ENCODE measurements around the gene RAD51B. TPM values are rescaled to one million over a fixed set of nuclear protein-coding genes. Genes with fewer than 3 reads are reported as not detected.
A peak's percentile ranks its signal among the peaks of the same experiment; 100 is the strongest.

RAD51B gene
- total RNA-seq, 1 experiment from 2014 or later: 14.2 TPM

- TF ChIP-seq FOXP4 (CRISPR knock-in tag; IDR thresholded peaks at IDR 0.05): no peak
- TF ChIP-seq ZNF512 (CRISPR knock-in tag; IDR thresholded peaks at IDR 0.05; ENCODE audit: borderline replicate concordance): no peak
- TF ChIP-seq ATF1 (CRISPR knock-in tag; IDR thresholded peaks at IDR 0.05): no peak
- TF ChIP-seq USF1 (CRISPR knock-in tag; IDR thresholded peaks at IDR 0.05): no peak
- TF ChIP-seq NFATC4 (CRISPR knock-in tag; IDR thresholded peaks at IDR 0.05): no peak
- TF ChIP-seq FOXP1 (CRISPR knock-in tag; IDR thresholded peaks at IDR 0.05; ENCODE audit: borderline replicate concordance): no peak
- TF ChIP-seq ZNF219 (CRISPR knock-in tag; IDR thresholded peaks at IDR 0.05; ENCODE audit: borderline replicate concordance): no peak
- TF ChIP-seq PREB (CRISPR knock-in tag; IDR thresholded peaks at IDR 0.05; ENCODE audit: borderline replicate concordance): no peak
These were observed 166.7 kb downstream of the RAD51B start (continued) for GRCh38 chr14:67986131-67986841.

GRCh38 chr14:67987606-67988005 is 168.0 kb downstream of the RAD51B start:
- no peak for ATAC-seq
- Mint-ChIP-seq H3K27me3 (ENCODE audit: low read depth) (no peaks in the 10 kb centered on the region), H3K4me3 (no peak overlapping the region), H3K4me1 (no peaks in the 10 kb centered on the region), H3K27ac (0 out of 2 replicates have a peak overlapping the region, but pooled peaks have one; percentile 12), H3K36me3 (no peaks in the 10 kb centered on the region), H3K9me3 (no peaks in the 10 kb centered on the region)
- DNase-seq (ENCODE audit: low spot score): no peak
- ChIA-PET CTCF (no interaction called here), POLR2A (no interaction called here)
- no peak for TF ChIP-seq ZNF281 (CRISPR knock-in tag; IDR thresholded peaks at IDR 0.05)
- TF ChIP-seq RORB (CRISPR knock-in tag; IDR thresholded peaks at IDR 0.05): no peak
- TF ChIP-seq PREB (CRISPR knock-in tag; IDR thresholded peaks at IDR 0.05; ENCODE audit: borderline replicate concordance): no peak
- no peak for TF ChIP-seq ZBTB43 (CRISPR knock-in tag; IDR thresholded peaks at IDR 0.05)
- TF ChIP-seq NFYB (CRISPR knock-in tag; conservative IDR thresholded peaks at IDR 0.05; ENCODE audit: low read depth): no peak
- no peak for TF ChIP-seq ZNF219 (CRISPR knock-in tag; IDR thresholded peaks at IDR 0.05; ENCODE audit: borderline replicate concordance)
- TF ChIP-seq E2F1 (CRISPR knock-in tag; IDR thresholded peaks at IDR 0.05): no peak
- no peak for TF ChIP-seq USF2 (CRISPR knock-in tag; IDR thresholded peaks at IDR 0.05)
- TF ChIP-seq ATF1 (CRISPR knock-in tag; IDR thresholded peaks at IDR 0.05): no peak
- no peak for TF ChIP-seq ATF3 (CRISPR knock-in tag; conservative IDR thresholded peaks at IDR 0.05)
- no peak for TF ChIP-seq ZBTB21 (CRISPR knock-in tag; IDR thresholded peaks at IDR 0.05; ENCODE audit: borderline replicate concordance)
- TF ChIP-seq ETV6 (CRISPR knock-in tag; IDR thresholded peaks at IDR 0.05): no peak
- no peak for TF ChIP-seq HMGXB4 (CRISPR knock-in tag; IDR thresholded peaks at IDR 0.05)
- TF ChIP-seq ELF4 (CRISPR knock-in tag; IDR thresholded peaks at IDR 0.05; ENCODE audit: low read depth): no peak
